VCaP (cell line): Measurements from ENCODE around the gene VWF.
"Not testable (repeated sequence)": the region's sequence is repeated elsewhere in the genome, so short reads cannot be mapped to it uniquely, and the experiment has no call there.

Source experiments
- H3K27ac ChIP-seq: fragments of 450-650 bp; 2 replicates; pipeline ENCODE4 v1.5.1; 2017
- CTCF ChIP-seq: fragments of 450-650 bp; conservative IDR thresholded peaks from 2 replicates; pipeline ENCODE4 v1.5.1; 2017; ENCODE audit warnings: mild to moderate bottlenecking, moderate library complexity

VWF gene

GRCh38 chr12:6106218-6106617, 18.3 kb downstream of the VWF start:
- no peak for TF ChIP-seq CTCF
- H3K27ac ChIP-seq, result no peak overlapping the region

- H3K27ac ChIP-seq, result no peak overlapping the region
- TF ChIP-seq CTCF, result no peak
These were observed 19.6 kb downstream of the VWF start for GRCh38 chr12:6104842-6105241.

- TF ChIP-seq CTCF, result no peak
- H3K27ac ChIP-seq, result no peak overlapping the region
These were observed 20.4 kb downstream of the VWF start for GRCh38 chr12:6104027-6104426.

GRCh38 chr12:6102021-6102420, 22.4 kb downstream of the VWF start:
- not testable (repeated sequence) for H3K27ac ChIP-seq

- no peak for TF ChIP-seq CTCF
- no peak overlapping the region for H3K27ac ChIP-seq
These were observed 25.2 kb downstream of the VWF start for GRCh38 chr12:6099316-6099715.

- no peak overlapping the region for H3K27ac ChIP-seq
- TF ChIP-seq CTCF, result no peak
These were observed 27.1 kb downstream of the VWF start for GRCh38 chr12:6097411-6097810.

GRCh38 chr12:6096527-6096926, 27.9 kb downstream of the VWF start:
- TF ChIP-seq CTCF, result no peak
- no peak overlapping the region for H3K27ac ChIP-seq

- TF ChIP-seq CTCF, result no peak
- H3K27ac ChIP-seq, result no peak overlapping the region
These were observed 29.2 kb downstream of the VWF start for GRCh38 chr12:6095269-6095668.
